ENCODE measurements around the gene ZNF683.

Gene ZNF683

DNA sequence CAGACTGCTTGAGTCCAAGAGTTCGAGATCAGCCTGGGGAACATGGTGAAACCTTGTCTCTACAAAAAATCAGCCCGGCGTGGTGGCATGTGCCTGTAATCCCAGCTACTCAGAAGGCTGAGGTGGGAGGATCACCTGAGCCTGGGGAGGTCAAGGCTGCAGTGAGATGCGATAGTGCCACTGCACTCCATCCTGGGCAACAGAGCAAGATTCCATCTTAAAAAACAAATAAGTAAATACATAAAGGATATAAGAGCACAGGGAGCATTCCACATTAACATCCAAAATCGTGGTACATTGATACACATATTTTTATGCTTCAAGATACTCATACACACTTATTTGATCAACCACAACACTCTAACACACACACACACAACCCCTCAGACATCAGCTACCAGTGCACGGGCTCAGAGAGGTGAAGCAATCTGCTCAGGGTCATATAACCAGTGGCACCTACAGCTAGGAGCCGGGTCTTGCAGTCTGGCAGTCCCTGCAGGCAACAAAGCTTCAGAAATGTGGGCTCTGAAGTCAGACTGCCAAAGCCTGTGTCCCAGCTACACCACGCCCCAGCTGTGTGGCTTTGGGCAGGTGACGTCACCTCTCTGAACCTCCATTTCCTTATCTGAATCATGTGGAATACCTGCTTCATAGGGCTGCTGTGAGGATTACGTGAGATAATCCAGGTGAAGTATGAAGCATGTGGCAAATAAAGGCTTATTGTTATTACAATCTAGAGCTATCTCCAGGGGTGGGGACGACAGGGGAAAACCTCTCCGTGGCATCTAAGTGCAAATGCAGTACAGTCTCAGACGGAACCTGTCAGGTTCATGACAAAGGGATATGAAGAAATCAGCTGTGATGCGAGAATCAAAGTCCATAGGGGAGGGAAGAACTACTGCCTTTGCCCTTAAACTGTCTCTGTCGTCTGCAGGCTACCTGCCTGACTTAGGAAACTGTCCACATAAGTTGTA is 13.9 kb downstream of the ZNF683 start:
- TF ChIP-seq ZNF274 (IDR thresholded peaks at IDR 0.05; ENCODE audit: low read depth, low read length) = no peak
- H3K4me3 ChIP-seq (ENCODE audit: low read length) = no peak overlapping the region

DNA sequence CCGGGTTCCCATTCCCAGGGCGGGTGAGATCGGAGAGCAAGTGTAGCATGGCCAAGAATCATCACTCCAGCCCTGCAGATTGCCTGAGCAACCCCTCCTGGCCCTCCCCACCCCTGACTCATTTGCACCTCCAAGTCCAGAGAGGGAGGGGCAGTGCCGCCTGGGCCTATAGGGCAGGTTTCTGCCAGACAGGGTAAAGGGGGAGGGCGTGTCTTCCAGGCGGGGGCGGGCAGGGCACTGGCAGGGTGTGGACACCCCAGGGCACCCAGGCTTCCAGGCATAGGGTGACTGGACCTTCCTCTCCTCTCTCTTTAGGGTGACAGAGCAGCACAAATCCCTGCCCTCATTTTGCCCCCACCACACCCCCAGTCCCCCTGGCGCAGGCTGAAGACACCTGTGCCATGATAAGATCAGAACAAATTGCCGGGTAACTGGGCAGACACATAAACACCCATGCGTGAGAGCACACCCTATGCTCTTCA is 15.4 kb downstream of the ZNF683 start:
- H3K4me3 ChIP-seq (ENCODE audit: low read length) = no peak overlapping the region
- no peak for TF ChIP-seq ZNF274 (IDR thresholded peaks at IDR 0.05; ENCODE audit: low read depth, low read length)

DNA sequence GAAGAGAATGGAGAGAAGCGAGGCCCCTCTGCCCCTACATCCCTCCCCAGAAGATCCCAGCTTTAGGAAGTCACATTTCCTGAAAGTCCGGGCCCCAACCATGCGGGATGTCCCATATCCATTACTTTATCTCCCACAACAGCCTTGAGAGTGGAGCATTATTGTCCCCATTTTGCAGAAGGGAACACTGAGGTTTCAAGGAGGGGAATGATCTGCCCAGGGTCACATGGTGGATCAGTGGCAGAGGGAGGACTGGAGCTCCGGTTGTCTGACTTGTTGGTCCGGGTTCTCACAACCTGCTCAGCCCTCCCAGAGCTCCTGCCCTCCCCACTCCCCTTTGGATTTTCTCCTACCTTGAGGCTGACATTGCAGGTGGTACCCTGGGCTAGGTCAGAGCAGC is 16.4 kb downstream of the ZNF683 start:
- TF ChIP-seq ZNF274 (IDR thresholded peaks at IDR 0.05; ENCODE audit: low read depth, low read length) = no peak
- H3K4me3 ChIP-seq (ENCODE audit: low read length) = no peak overlapping the region

DNA sequence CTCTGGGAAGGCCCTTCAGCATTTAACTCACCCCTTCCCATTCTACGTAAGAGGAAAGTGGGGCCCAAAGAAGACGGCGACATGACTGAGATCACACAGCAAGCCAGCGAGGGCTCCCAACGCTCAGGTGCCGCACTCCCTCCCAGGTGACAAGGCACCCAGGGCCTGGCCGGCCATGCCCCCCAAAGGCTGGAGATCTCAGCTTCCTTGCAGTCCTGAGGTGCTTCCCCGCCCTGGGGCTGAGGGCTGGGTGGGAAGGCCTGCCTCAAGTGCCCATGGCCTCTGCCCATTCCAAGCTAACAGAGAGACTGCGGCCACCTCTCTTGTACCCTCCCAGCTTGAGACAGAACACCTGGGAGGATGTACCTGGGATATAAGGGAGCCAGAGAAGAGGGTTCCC is 17.6 kb downstream of the ZNF683 start:
- TF ChIP-seq ZNF274 (IDR thresholded peaks at IDR 0.05; ENCODE audit: low read depth, low read length) = no peak

DNA sequence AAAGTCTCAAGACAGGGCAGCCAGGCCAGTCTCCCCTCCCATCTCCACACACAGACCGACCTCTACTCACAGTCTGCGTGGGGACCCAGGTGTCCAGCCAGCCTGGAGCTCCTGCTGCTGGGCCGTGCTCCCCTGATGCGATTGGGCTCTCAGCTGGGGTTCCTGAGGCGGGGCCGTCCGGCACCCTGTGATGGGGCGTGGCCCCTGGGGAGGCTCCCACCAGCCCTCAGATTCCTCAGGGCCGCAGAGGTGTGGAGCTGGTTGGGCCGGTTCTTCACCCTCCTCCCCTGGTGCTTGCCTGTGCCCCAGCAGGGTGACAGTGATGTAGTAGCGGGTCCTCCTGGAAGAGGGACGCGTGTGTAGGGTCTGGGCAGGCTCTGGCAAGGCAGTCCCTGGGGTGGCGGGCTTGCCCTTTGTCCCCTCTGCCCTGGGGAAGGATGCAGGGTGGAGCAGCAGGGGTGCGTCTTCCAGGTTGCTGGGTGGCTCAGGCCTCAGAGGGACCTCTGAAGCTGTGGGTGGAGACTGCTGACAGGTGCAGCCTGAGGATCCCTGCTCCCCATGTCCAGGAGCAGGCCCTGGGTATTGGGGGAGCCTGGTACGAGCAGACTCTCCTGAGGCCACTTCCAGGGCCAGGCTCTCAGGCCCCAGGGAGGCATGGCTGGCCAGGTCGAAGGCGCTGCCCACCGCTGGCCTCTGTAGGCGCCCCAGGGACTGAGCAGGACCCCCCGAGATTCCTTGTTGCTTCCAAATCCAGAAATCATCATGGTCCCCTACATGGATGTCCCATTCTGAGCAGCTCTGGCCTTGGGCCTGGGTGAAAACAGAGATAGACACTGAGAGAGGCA is 18.4 kb downstream of the ZNF683 start, which contains the start of gene CRYBG2:
TSS of gene CRYBG2 (minus strand) at position 155 of the 845 bp plus-strand sequence. CDS start 7,473 bp downstream, outside the sequence.
- H3K4me3 ChIP-seq (ENCODE audit: low read length) = no peak within 1 kb of the TSS
- TF ChIP-seq ZNF274 (IDR thresholded peaks at IDR 0.05; ENCODE audit: low read depth, low read length) = no peak

More for the DNA sequence above, 17.6 kb downstream of the ZNF683 start:
- no peak overlapping the region for H3K4me3 ChIP-seq (ENCODE audit: low read length)

DNA sequence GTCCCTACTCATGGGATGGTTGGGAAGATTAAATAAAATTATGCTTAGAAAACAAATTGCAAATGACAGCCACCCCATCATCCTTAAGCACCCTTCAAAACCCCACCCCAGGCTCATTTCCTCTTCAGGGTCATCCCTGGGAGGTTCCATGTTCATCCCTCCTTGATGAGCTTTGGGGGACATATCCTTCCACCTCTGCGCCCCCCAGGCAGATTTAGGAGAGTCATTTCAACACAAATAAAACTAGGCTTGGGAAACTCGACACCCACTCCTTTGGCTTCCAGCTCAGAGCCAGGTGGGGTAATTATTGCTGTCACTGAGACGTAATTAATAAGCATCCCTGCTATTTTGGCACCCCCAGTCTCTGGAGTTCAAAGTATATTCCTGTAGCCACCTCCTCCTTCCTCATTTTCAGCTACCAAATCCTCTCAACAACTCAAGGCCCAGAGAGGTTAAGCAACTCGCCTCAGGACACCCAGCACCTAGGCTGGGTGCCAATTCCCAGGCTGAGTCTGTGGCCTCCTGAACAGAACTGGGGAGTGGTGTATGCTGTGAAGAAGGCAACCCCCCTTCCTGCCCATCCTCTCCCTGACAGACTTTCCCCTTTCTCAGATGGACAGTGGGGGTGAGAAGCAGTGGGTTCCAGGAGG is 19.2 kb downstream of the ZNF683 start:
- no peak overlapping the region for H3K4me3 ChIP-seq (ENCODE audit: low read length)
- no peak for TF ChIP-seq ZNF274 (IDR thresholded peaks at IDR 0.05; ENCODE audit: low read depth, low read length)

DNA sequence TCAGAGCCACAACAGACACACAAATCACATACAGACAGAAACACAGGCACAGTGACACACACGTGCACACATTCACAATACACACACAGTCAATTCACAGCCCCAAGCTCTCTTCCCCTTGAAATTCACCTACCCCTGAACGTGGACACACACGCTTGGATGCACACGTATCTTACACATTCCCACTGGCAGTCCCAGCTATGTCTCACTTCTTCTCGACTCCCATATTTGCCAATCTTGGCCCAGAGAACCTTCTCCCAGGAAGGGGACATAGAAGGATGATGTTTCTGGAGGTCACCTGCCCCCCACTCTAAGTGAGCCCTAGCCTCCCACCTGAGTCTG is 20.2 kb downstream of the ZNF683 start:
- TF ChIP-seq ZNF274 (IDR thresholded peaks at IDR 0.05; ENCODE audit: low read depth, low read length) = no peak
- H3K4me3 ChIP-seq (ENCODE audit: low read length) = no peak overlapping the region

DNA sequence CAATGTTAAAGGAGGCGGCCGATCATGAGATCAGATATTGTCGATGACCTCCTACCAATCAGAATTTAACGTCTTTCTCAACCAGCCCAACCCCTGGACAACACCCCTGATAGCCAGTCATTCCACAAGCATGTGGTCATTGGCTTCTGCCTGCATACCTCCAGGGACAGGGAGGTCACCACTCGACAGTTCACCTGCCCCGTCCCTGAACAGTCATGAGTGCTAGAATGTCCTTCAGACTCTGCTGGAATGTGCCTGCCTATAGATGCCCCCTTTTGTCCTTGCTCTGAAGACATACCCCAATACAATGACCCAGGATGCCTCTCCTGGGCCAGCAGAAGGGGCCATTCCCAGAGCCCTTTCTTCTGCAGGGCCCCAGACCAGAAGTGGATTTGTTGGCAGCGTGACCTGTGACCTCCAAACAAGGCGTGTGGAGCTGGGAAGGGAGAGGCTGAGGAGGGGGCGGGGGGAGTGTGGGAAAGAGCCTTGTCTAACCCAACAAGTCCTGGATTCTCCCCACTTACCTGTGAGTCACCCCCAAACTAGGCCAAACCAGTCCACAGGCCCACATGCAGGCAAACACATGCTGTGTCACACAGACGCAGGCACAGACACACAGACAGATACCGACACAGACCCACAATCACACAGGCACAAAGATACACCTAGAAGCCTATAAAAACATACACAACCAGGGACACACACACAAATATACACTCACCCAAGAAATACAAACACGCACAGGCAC is 20.8 kb downstream of the ZNF683 start:
- H3K4me3 ChIP-seq (ENCODE audit: low read length) = no peak overlapping the region
- TF ChIP-seq ZNF274 (IDR thresholded peaks at IDR 0.05; ENCODE audit: low read depth, low read length) = no peak

DNA sequence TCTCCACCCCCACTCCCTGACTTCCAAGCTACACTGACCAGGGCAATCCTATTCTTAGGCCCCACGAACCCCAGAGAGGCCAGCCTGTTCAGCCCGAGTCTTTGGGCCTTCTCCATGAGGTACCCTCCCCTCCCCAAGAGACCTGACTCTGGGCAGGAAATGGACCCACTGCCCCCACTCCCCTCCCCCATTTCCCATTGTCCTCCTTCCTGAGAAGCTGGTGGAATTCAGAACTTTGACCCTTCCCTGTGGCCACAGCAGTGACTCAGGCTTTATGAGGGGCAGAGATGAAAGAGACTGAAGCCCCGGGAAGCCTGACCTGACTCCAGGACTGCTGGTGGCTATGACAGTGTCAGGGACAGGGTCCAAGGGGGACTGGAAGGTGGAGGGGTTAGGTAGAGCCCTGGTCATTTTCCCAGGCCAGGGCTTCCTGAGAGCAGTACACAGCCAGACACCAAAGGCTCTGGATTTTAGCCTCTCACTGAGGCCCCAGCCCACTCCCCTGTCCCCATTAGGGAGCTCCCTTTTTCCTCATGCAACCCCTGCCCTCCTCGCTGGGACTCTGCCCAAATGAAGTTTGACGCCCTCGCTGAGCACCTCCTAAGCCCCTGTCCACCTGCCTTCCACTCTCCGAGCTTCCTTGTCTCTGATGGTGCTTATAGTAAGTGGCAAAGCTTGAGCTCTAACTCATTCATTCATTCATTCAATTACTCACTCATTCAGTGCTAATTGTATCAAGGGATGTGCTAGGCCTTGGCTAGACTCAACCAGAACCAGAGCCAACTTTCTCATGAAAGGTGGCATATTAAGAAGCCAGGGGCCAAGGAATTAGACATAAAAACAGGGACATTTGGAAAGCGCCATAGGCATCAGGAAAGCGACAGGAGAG is 21.6 kb downstream of the ZNF683 start:
- no peak overlapping the region for H3K4me3 ChIP-seq (ENCODE audit: low read length)
- TF ChIP-seq ZNF274 (IDR thresholded peaks at IDR 0.05; ENCODE audit: low read depth, low read length) = no peak

DNA sequence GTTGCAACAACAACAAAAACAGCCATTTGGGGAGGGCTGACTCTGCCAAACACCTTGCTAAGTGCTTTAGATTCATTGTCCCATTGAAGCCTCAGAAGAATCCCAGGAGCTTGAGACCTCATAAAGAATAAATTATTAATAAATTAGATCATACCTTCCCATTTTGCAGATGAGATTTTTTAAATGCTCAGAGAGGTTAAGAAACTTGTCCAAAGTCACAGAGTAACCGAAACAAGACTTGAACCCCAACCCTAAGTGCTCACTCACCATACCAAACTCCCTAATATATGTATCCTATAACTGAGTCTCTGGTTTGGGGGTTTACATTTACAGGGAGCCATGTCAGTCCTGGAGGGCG is 22.2 kb downstream of the ZNF683 start:
- no peak for TF ChIP-seq ZNF274 (IDR thresholded peaks at IDR 0.05; ENCODE audit: low read depth, low read length)
- H3K4me3 ChIP-seq (ENCODE audit: low read length) = no peak overlapping the region

DNA sequence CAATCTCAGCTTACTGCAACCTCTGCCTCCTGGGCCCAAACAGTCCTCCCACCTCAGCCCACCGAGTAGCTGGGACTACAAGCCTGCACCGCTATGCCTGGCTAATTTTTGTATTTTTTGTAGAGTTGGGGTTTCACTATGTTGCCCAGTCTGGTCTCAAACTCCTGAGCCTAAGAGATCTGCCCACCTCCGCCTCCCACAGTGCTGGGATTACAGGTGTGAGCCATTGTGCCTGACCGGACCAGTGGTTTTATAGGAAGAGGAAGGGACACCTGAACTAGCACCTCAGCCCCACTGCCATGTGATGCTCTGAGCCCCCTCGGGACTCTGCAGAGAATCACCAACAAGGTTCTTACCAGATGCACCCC is 22.7 kb downstream of the ZNF683 start:
- no peak for TF ChIP-seq ZNF274 (IDR thresholded peaks at IDR 0.05; ENCODE audit: low read depth, low read length)

DNA sequence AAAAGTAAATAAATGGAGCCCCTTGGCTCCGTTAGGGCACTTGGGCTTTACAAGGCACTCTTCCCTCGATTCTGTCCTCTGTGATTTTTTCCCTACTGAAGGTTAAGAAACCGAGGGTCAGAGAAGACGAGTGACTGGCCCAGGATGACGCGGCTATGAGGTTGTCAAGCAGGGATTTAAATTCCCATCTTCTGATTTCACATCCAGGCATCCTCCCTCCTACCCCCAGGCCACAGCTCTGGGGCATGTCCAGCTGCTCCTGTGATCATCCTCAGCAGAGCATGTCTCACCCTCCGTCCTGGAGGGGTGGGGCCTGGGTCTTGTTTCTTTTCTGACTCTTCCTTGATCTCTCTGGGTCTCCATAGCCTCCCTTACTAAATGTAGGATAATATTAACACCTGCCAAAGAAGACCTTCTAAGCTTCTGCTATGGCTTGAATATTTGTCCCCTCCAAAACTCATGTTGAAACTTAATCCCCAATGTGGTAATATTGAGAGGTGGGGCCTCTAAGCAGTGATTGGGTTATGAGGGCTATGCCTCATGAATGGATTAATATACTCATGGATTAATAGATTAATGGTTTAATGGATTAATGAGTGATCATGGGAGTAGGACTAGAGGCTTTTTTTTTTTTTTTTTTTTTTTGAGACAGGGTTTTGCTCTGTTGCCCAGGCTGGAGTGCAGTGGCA is 23.2 kb downstream of the ZNF683 start:
- no peak overlapping the region for H3K4me3 ChIP-seq (ENCODE audit: low read length)
- no peak for TF ChIP-seq ZNF274 (IDR thresholded peaks at IDR 0.05; ENCODE audit: low read depth, low read length)

More for the DNA sequence above, 22.7 kb downstream of the ZNF683 start:
- H3K4me3 ChIP-seq (ENCODE audit: low read length) = no peak overlapping the region

Data from GM08714 (cell line).